Psoas muscle (tissue), 8 donors: ENCODE data around the gene PRKAG2. TPM values are rescaled to one million over a fixed set of nuclear protein-coding genes. Genes with fewer than 3 reads are reported as not detected.

ENCODE experiments used
- ATAC-seq, 4 donors: fragments of 200-7000 bp; cut with Tn5 transposase; one replicate each; pipeline ENCODE4 v1.9.1; 2020; ENCODE audit warnings: moderate library complexity in 3 of 4, mild to moderate bottlenecking in 2 of 4
- DNase-seq, 2 donors: peaks; one replicate each; pipeline ENCODE4 v3.0.0-alpha.2; 2020
- H3K27ac ChIP-seq: fragments of 200-600 bp; one replicate; pipeline ENCODE4 v1.8.0; 2022
- H3K27me3 ChIP-seq, 3 donors: fragments of 200-600 bp in 1 of 3; one replicate each; pipeline versions ENCODE4 v1.6.1 to v1.8.0; 2013 to 2022; ENCODE audit warnings: low read length in 2 of 3, mild to moderate bottlenecking in 2 of 3, moderate library complexity in 1 of 3; ENCODE audit not compliant: insufficient read depth in 3 of 3
- H3K36me3 ChIP-seq, 2 donors: fragments of 200-600 bp in 1 of 2; one replicate each; pipeline versions ENCODE4 v1.6.1 to v1.8.0; 2013 to 2022; ENCODE audit warnings: low read depth in 1 of 2, mild to moderate bottlenecking in 1 of 2, moderate library complexity in 1 of 2; ENCODE audit not compliant: insufficient read depth in 1 of 2
- H3K4me1 ChIP-seq: fragments of 200-600 bp; one replicate; pipeline ENCODE4 v1.8.0; 2022
- H3K4me3 ChIP-seq: fragments of 200-600 bp; one replicate; pipeline ENCODE4 v1.8.0; 2022; ENCODE audit warnings: mild to moderate bottlenecking
- H3K9me3 ChIP-seq: fragments of 200-600 bp; one replicate; pipeline ENCODE4 v1.8.0; 2022
- CTCF ChIP-seq: fragments of 200-600 bp; IDR thresholded peaks from one replicate; pipeline ENCODE4 v1.8.0; 2022; ENCODE audit warnings: antibody characterized with exemption
- WGBS, 3 donors: extraction: QIAGEN DNeasy Blood & Tissue Kit; methylation state at CpG; one replicate each; pipeline versions ENCODE4 v1.1.6 to v1.1.7; 2013; 5-methylcytosine and 5-hydroxymethylcytosine counted together
- intact Hi-C, 2 donors: fragments of 100-400 bp; cut with DNase I; formaldehyde crosslinking; loops; one replicate each; pipeline versions ENCODE4 v1.11.0 to v1.14.2; 2022
- polyA plus RNA-seq, 3 donors: library from polyadenylated mRNA; stranded (reverse); fragments of 200-250 nt; gene quantifications; one replicate each; pipeline ENCODE4 v1.2.3, GENCODE V29; 2013
- total RNA-seq, 4 donors: library from RNA; stranded (reverse); fragmentation: NEBNext Ultra II Directional in 2 of 4; extraction: Animal tissue kit (Norgen Biotek cat#: 25700) in 2 of 4; gene quantifications; one replicate each; pipeline versions ENCODE4 v1.2.1 to v1.2.4, GENCODE V29; 2021 to 2023
- donor health status: healthy with polysubstance abuse.
- donor health status: DM: no; HTN: no; CAD: no; lungs with moderate emphysema.
- donor health status: Bipolar disorder and iron deficiency.
- donor health status: healthy.
- donor health status: DM: yes; HTN: yes; CAD: no.
- donor health status: DM: no; HTN: no; CAD: no.
- donor health status: DM: no; HTN: no; CAD: no.
- donor health status: DM: yes; HTN: yes; CAD: no.

The PRKAG2 gene
- total and polyA plus RNA-seq, 7 donors = 9.3 to 143 (median 19.8) TPM

GRCh38 chr7:151645311-151645710 is 231.6 kb downstream of the PRKAG2 start:
- Histone ChIP-seq H3K4me1 (no peaks in the 10 kb centered on the region), H3K9me3 (peaks cover 3% of the 10 kb centered on the region), H3K4me3 (no peak overlapping the region), H3K27ac (no peak overlapping the region), H3K36me3 (no peaks in the 10 kb centered on the region), H3K27me3 (no peaks in the 10 kb centered on the region)
- ATAC-seq (no peak), DNase-seq (no peak)
- TF ChIP-seq CTCF = no peak
- intact Hi-C loops = no loop called here
- WGBS, 3 donors = 96 to 98% (median 98%) methylated on average over 2 of the region's 2 CpGs

GRCh38 chr7:151644554-151644953 is 232.4 kb downstream of the PRKAG2 start:
- intact Hi-C loops = no loop called here
- Histone ChIP-seq H3K27ac (no peak overlapping the region), H3K27me3 (no peaks in the 10 kb centered on the region), H3K4me3 (no peak overlapping the region), H3K36me3 (no peaks in the 10 kb centered on the region), H3K9me3 (peaks cover 3% of the 10 kb centered on the region), H3K4me1 (no peaks in the 10 kb centered on the region)
- DNase-seq (no peak), ATAC-seq (no peak)
- TF ChIP-seq CTCF = no peak

GRCh38 chr7:151642746-151643145 is 234.2 kb downstream of the PRKAG2 start:
- Histone ChIP-seq H3K36me3 (no peaks in the 10 kb centered on the region), H3K27me3 (no peaks in the 10 kb centered on the region), H3K27ac (no peak overlapping the region), H3K9me3 (peaks cover 3% of the 10 kb centered on the region), H3K4me1 (no peaks in the 10 kb centered on the region), H3K4me3 (no peak overlapping the region)
- DNase-seq (no peak), ATAC-seq (no peak)
- no peak for TF ChIP-seq CTCF
- intact Hi-C loops = no loop called here
- 50 to 64% (median 53%) methylated on average over 3 of the region's 3 CpGs for WGBS, 3 donors

- no peaks in the 10 kb centered on the region for H3K4me1 ChIP-seq
- H3K9me3 ChIP-seq = peaks cover 3% of the 10 kb centered on the region
- TF ChIP-seq CTCF = no peak
- H3K36me3 ChIP-seq = no peaks in the 10 kb centered on the region
- 96 to 100% (median 98%) methylated on average over 2 of the region's 2 CpGs for WGBS, 3 donors
- H3K4me3 ChIP-seq = no peak overlapping the region
- DNase-seq = no peak
- H3K27ac ChIP-seq = no peak overlapping the region
- no peak for ATAC-seq
- intact Hi-C loops = no loop called here
- H3K27me3 ChIP-seq = no peaks in the 10 kb centered on the region
Observed at GRCh38 chr7:151641587-151641986, 235.3 kb downstream of the PRKAG2 start.

GRCh38 chr7:151637781-151638261 is 239.1 kb downstream of the PRKAG2 start:
- H3K4me3 ChIP-seq = no peak overlapping the region
- peaks cover 4% of the 10 kb centered on the region for H3K9me3 ChIP-seq
- no peak overlapping the region for H3K27ac ChIP-seq
- no peaks in the 10 kb centered on the region for H3K27me3 ChIP-seq
- intact Hi-C loops = no loop called here
- 44 to 50% (median 45%) methylated on average over 9 of the region's 9 CpGs for WGBS, 3 donors
- H3K4me1 ChIP-seq = no peaks in the 10 kb centered on the region
- DNase-seq (no peak), ATAC-seq (no peak)
- no peak for TF ChIP-seq CTCF
- H3K36me3 ChIP-seq = no peaks in the 10 kb centered on the region
